GM12872 (cell line): Measurements from ENCODE around the gene TMEM252.
A peak's percentile ranks its signal among the peaks of the same experiment; 100 is the strongest.

ENCODE experiments used
- TF ChIP-seq, protein P1 (sequence below): IDR thresholded peaks from 3 replicates; pipeline ENCODE4 v1.5.1; 2011; ENCODE audit warnings: low read depth, mild to moderate bottlenecking, low read length, moderate library complexity; ENCODE audit not compliant: insufficient read depth

TMEM252 gene

DNA sequence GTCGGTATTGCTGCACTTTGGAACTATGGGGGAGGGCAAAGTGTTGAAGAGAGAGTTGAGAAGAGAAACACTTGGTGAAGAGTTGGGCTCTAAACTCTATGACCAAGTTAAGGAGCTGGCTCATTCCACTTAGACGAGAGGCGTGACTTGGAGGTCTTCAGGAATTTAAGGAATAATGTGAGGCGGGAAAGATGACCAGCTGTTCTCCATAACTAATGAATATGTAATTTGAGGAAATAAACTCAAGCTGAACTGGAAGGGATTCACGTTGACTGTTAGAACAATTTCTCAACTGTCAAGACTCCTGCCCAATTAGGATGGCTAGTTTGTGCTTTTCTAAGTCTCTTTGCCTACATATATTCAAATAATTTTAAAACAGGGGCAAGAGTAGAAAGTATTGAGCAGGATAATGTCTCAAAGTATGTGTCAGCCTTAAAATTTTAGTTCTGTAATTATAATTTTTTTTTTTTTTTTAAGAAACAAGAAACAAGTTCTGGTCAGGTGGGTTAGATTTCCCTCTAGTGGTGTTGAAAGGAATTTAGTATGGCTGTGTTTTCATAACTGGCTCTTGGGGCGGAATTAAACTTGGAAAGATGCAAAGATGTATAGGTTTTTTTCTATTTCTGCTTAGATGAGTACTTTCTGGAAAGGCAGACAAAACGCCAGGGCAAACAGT, 33.4 kb downstream of the TMEM252 start:
- TF ChIP-seq, protein P1, sequence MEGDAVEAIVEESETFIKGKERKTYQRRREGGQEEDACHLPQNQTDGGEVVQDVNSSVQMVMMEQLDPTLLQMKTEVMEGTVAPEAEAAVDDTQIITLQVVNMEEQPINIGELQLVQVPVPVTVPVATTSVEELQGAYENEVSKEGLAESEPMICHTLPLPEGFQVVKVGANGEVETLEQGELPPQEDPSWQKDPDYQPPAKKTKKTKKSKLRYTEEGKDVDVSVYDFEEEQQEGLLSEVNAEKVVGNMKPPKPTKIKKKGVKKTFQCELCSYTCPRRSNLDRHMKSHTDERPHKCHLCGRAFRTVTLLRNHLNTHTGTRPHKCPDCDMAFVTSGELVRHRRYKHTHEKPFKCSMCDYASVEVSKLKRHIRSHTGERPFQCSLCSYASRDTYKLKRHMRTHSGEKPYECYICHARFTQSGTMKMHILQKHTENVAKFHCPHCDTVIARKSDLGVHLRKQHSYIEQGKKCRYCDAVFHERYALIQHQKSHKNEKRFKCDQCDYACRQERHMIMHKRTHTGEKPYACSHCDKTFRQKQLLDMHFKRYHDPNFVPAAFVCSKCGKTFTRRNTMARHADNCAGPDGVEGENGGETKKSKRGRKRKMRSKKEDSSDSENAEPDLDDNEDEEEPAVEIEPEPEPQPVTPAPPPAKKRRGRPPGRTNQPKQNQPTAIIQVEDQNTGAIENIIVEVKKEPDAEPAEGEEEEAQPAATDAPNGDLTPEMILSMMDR: peak; percentile 55

DNA sequence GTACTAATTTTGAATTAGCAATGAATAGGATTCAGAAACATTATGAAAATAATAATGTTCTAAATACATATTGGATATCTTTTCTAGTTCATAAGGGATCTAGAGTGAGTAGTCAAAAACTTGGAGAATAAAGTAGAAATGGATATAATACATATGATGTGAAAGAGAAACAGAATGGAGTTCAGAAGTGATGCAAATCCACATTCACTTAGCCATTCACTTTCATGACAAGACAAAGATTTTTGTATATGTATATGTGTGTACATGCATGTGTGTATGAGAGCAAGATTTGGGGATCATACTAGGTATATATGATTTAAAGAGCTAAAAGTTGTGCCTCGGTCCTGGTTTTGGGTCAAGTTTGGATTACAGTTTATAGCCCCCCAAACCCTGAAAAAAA, 34.1 kb downstream of the TMEM252 start:
- TF ChIP-seq, protein P1: no peak

DNA sequence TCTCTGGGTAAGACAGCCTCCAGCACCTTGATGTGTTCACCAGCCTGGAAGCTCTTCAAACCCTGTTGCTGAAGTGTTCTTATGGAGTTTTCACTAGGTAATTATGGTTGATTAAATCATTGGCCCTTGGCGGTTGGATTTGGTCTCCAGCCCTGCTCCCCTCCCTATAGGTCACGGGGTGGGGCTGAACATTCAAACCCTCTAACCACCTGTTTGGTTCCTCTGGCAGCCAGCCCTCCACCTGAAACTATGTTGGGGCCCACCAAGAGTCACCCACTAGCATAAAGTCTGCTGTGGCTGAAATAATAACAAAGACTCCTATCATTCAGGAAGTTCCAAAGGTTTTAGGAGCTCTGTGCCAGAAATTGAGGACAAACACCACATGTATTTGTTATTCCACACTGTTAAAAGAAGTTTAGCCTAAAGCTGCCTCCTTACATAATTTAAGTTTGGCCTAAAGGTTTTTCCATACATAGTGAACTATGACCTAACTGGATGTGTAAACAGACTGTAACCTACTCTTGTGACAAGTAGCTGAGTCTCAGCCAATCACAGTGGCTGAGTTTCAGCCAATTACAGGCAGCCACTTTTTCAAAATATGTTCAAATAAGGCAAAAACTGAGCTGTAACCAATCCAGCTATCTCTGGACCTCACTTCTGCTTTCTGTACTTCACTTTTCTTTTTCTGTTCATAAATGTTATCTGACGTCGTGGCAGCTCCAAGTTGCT, 34.8 kb downstream of the TMEM252 start:
- TF ChIP-seq, protein P1: no peak

DNA sequence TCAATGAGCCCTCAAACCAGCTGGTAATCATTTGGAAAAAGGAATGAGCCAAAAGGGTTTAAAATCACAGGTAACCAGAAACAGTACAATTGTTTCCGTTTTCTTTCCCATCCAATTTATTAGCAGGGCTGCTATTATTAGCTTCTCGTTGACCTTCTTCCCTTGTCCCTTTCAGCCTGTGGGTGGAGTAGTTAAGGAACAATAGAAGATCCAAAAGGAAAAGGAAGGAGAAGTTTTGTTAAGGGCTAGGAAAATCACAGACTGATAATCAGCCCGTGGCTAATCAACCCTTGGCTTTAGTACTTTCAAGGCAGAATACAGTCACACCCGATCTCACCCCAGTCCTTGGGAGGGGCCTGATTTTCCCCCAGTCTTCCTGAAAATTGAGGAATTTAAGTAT, 38.4 kb downstream of the TMEM252 start:
- TF ChIP-seq, protein P1: no peak

DNA sequence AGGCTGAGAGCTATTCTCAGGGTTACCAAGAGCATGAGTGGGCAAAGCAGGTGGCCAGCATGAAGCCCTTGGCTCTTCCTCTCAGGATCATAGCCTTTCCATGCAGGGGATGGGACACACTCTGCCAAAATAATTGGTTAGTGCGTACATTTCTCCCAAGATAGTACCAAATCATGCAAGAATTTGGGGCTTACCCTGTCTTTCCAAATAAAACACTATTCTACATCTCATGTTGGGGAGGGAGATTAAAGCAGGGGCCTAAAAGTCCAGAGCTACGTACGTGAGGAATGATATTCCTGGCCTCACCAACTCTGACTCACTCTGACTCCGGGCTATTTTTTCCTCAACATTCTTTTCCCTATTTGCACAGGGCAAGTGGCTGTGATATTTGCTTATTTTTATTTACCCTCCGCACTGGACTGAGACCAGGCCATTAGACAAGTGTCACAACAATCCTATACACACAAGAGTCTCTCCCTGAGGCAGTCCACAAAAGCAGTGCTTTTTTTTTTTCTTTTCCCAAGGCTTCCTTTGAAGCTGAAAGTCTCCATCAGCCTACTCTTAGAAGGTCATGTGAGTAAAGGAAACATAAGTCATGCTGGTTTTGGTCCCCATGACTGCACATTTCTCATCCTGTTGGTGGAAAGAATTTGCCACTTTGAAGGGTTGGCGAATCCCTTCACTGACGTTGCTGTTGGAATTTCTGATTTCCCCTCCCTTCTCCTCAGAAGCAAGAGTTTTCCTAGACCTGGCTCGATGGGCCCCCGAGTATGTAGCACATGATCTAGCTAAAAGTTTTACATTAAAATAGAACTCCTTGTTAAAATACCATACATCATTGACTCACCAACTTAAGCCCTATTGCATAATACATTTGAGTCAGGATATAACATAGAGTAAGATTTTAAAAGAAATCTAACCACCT, 40.0 kb downstream of the TMEM252 start:
- TF ChIP-seq, protein P1: no peak

DNA sequence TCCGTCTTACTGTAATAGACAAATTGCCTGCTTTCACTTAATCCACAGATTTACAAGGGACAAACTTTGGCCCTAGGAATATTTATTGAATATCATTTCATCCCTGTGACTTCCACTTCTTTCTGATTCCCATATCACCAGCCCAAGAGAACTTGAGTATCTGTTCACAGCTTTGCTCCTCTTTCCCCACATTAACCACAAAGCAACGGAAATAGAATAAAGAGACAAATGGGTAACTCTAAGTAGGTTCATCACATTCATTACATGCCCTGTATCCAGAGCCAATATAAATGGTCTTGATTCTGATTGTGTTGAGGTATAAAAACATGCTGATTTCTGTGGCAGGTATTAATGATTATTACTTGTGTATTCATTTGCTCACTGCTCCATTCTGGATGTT, 41.9 kb downstream of the TMEM252 start:
- TF ChIP-seq, protein P1: no peak

DNA sequence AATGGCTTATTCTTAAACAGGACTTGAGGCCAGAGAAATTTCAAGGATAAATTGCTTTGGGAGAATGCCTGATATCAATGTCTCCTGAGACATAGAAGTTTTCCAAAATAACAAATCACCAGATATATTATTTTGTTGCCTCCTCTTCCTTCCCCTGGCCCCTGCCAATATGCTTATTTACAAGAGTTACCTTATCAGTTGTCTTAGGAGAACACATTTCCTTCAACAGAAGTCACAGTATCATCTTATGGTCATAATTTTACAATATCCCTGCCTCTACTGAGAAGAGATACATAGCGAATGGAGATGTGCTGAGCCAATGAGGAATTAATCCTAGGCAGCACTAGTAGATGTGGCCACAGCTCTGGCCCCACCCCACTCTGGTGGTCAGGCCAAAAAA, 43.1 kb downstream of the TMEM252 start:
- TF ChIP-seq, protein P1: no peak
